LNCaP clone FGC (cell line): ENCODE data around the gene ROBO4.

ENCODE experiments used
- DNase-seq: peaks from one replicate; pipeline ENCODE4 v3.0.0-alpha.2; 2011; ENCODE audit warnings: low read depth
- H3K4me3 ChIP-seq: 2 replicates; pipeline ENCODE4 v1.5.1; 2011; ENCODE audit warnings: mild to moderate bottlenecking, low read depth, low read length, control low read depth
- CTCF ChIP-seq: IDR thresholded peaks from 2 replicates; pipeline ENCODE4 v1.5.1; 2012; ENCODE audit warnings: mild to moderate bottlenecking; ENCODE audit not compliant: control insufficient read depth, insufficient read depth; ENCODE audit errors: extremely low read depth

ROBO4 gene

GRCh38 chr11:124891373-124891861, 6.2 kb downstream of the ROBO4 start:
- TF ChIP-seq CTCF: no peak
- no peak overlapping the region for H3K4me3 ChIP-seq
- DNase-seq: no peak

DNA sequence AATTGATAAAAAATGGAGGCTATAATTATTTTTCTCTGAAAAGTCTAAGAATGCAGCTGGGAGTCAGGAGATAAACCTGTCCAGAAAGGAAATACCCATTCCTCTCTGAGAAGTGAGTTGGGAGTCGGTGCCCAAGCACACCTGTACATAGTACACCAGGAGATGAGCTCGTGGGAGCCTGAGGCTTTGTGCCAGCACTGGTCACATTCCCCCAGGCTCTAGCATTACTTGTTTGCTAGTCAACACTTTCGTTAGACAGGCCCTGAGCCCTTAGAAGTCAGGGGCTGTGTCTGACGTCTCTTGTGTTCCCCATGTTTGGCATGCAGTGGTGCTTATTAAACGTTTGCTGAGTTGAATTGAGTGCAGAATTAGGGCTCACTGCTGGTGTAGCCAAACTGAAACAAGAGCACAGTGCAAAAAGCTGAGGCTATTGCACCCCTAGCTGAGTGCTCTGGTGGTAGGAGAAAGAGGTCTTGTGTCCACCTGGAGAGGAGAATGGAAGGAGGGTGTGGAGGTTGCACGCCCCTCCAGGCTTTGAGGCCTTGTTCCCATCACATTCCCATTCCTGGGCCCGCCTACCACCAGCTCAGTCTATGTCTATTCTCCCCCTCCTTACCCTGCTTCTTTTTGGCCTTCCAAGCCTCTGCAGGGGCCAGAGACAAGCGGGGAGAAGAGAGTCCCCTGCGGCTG, 6.8 kb downstream of the ROBO4 start:
- DNase-seq: no peak
- no peak for TF ChIP-seq CTCF
- no peak overlapping the region for H3K4me3 ChIP-seq

DNA sequence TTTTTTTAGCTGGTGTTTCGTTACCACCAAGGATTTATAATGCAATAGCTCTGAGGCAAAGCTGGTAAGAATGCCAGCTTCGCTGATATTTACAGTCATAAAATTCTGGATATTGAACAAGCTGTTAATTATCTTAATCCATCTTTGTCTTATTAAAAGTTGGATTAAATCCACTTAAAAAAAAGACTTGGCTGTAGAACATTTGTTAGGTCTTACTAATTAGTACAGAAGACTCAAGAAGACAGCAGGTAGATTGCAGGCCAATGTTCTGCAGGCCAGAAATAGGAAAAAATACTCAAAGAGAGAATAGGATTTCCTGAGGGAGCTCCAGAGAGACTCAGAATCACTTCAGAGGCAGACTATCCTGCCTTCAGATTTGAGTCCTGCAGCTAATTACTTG, 7.5 kb downstream of the ROBO4 start:
- DNase-seq: no peak
- H3K4me3 ChIP-seq: no peak overlapping the region
- TF ChIP-seq CTCF: no peak

- H3K4me3 ChIP-seq: no peak overlapping the region
- no peak for DNase-seq
- TF ChIP-seq CTCF: no peak
These were observed 8.2 kb downstream of the ROBO4 start for GRCh38 chr11:124889191-124890091.

DNA sequence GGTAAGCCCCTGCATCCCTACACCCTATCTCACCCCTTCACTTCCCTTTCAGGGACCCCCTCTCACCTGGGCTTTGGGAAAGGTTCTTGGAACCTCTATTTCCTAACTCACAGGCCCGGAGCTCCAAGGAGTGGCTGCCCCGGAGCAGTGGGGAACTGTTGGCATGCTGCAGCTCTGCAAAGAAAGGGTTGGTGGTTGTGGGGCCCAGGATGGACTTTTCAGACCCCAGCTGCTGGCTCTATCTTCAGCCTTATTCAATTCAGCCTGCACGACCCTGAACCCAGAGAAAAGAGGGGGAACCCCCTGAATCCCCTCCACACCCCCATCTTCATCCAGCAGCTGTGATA, 10.0 kb downstream of the ROBO4 start:
- TF ChIP-seq CTCF: no peak
- H3K4me3 ChIP-seq: no peak overlapping the region
- no peak for DNase-seq

DNA sequence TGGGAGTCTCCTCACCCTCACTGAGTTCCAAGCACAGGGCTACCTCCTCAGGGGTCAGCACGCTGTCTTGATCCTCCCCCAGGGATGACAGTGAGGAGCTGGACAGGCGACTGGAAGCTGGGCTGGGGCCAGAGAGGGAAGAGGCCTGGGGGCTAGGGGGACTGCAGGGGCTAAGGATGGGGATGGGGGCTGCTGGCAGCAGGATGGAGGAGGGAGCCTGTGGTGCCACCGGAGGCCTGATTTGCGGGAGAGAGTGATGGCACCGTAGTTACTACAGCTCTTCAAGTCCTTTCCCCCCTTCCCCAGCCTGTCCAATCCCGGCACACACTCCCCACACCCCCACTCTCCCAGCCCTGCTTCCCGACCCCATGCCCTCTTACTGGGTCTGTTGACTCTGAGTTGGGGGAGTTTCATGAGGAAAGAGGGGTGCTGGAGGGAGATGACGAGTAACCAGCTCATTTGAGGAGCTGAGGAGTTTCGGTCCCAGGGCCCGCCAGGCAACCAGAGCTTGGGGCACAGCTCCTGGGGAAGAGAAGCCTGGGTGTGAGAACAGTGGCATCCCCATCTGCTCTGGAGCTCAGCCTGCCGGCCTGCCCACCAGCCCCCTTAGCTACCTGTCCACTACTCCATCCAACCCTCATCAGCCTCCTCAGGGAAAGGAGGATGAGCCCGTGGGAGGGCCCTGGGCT, 10.5 kb downstream of the ROBO4 start:
- DNase-seq: no peak
- TF ChIP-seq CTCF: no peak
- H3K4me3 ChIP-seq: no peak overlapping the region
